ENCODE measurements around the gene BSG.

BSG gene

DNA sequence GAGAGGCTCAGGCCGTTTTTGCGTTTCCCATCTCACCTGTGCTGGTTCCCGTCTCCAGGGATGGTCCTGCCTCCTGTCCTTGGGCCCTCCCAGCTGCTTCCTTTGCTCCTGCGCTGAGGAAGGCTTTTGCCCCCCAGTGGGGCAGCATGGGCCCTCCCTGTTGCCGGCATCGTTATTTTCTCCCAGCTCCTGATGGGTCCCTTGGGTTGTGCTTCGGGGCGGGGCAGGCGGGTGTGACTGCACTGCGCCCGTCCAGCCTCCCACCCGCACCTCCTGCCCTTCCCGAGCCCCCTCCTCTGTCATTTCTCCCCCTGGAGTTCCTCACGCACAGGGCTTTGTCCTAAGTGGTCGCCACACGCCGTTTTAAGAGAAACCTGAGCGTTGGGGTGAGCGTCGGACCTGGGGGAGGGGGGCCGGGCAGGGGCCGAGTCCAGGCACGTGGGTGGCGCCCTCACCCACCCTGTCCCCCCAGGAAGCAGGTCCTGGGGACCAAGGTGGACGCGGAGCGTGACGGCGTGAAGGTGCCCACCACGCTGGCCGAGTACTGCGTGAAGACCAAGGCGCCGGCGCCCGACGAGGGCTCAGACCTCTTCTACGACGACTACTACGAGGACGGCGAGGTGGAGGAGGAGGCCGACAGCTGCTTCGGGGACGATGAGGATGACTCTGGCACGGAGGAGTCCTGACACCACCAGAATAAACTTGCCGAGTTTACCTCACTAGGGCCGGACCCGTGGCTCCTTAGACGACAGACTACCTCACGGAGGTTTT, 31.3 kb upstream of the BSG start:
- DNase-seq, result no peak

DNA sequence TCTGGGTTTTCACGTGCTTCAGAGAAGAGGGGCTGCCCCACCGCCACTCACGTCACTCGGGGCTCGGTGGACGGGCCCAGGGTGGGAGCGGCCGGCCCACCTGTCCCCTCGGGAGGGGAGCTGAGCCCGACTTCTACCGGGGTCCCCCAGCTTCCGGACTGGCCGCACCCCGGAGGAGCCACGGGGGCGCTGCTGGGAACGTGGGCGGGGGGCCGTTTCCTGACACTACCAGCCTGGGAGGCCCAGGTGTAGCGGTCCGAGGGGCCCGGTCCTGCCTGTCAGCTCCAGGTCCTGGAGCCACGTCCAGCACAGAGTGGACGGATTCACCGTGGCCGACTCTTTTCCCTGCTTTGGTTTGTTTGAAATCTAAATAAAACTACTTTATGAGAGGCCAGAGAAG, 30.7 kb upstream of the BSG start:
- DNase-seq, result no peak

DNA sequence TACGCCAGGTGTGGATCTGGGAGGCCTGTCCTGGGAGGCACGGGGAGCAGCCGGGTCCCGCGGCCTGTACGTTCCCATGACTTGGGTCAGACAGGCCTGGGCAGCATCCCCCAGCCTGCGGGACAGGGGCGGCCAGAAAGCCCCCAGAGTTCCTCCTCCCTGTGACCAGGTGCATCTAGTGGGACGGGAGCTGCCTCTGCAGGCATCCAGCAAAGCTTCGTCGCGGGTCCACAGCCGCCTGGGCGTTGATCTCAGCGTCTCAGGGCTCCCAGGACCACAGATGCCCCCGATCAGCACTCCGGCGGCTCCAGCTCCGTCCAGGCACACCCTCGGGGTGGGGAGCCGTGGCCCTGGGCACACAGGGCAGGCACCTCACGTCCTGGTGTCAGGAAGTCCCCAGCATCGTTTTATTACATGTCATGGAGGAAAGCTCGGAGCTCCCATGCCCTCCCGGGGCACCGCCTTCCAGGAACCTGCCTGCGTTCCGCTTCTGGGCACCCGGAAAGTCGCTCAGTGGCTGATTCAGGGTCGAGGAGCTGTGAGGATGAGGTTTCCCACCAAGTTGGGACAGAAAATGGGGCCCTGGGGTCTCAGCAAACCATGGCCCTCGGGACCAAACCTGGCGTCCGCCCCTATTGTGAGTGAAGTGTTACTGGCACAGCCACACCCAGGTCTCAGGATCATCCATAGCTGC, 30.1 kb upstream of the BSG start:
- DNase-seq, result no peak

DNA sequence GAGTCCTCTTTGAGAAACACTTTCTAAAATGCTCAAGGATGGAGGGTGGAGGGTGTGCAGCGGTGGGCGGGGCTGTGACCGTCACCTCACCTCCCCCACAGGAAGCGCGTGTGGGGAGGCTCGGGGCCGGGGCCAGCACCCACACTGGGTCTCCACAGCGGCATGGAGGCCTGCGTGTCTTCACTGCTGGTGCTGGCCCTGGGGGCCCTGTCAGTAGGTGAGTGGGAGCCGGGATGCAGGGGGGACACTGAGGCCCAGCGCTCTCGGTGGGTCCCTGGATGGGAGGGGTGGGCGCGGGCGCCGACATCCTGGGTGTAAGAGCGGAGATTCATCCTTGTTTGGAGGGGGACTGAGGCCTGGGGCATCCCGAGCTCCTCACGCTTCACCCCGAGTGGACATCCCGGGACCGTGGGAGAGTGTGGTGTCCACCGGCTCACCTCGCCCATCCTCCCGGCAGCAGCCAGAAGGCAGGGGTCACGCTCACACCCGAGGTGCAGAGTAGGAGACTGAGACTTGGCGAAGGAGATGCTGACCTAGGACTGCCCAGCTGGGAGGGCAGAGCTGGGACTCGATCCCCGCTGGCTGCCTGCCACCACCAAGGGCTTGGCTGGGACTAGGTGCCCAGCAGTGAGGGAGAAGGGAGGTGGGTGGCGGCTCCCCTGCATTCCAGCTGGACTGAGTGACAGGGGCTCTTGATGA, 28.3 kb upstream of the BSG start, which contains the start of gene GZMM:
Gene GZMM, plus strand, starts transcription at position 144 of the 699 bp plus-strand sequence. Its CDS starts 19 bp downstream, at position 163.
- no peak for DNase-seq

DNA sequence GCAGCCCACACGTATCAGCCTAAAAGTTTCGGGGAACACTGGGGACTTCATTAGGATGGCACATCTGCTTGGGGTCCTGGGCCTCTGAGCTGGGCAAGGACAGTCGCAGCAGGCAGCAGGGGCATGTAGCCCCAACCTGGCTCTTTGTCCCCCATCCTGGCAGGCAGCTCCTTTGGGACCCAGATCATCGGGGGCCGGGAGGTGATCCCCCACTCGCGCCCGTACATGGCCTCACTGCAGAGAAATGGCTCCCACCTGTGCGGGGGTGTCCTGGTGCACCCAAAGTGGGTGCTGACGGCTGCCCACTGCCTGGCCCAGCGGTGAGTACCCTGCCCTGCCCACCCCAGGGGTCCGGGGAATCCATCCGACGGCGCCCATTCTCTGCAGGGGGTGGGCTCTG, 25.3 kb upstream of the BSG start:
- no peak for DNase-seq

DNA sequence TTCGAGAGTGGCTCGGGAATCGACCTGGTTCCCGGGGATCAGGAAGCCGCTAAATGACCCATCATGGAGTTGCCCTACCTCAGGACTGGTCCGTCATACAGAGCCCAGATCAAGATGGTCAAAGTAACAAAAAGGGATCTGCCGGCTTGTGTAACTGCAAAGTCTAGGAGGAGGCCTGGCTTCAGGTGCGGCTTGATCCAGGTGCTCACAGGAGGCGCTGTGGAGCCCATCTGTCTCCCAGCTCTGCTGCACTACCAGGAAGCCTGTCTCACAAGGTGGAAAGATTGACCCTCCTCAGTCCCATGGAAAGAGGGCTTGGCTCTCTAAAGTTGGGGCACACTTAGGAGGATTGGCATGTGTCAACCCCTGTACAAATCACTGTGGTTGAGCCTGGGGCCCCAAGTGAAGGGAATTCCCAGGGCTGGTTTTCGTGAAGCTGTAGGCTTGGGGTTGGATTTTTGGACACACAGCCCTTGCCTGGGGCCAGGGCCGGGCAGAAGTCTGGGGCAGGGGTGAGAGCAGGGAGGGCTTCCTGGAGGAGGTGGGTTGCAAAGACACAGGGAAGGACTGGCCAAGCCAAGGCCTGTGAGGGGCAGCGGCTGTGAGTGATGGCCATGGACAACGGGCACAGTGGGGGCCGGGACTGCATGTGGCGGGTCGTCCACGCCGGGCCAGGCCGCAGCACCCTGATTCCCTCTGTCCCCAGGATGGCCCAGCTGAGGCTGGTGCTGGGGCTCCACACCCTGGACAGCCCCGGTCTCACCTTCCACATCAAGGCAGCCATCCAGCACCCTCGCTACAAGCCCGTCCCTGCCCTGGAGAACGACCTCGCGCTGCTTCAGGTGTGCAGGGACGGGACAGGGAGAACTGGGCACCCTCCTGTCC, 24.3 kb upstream of the BSG start:
- no peak for DNase-seq

DNA sequence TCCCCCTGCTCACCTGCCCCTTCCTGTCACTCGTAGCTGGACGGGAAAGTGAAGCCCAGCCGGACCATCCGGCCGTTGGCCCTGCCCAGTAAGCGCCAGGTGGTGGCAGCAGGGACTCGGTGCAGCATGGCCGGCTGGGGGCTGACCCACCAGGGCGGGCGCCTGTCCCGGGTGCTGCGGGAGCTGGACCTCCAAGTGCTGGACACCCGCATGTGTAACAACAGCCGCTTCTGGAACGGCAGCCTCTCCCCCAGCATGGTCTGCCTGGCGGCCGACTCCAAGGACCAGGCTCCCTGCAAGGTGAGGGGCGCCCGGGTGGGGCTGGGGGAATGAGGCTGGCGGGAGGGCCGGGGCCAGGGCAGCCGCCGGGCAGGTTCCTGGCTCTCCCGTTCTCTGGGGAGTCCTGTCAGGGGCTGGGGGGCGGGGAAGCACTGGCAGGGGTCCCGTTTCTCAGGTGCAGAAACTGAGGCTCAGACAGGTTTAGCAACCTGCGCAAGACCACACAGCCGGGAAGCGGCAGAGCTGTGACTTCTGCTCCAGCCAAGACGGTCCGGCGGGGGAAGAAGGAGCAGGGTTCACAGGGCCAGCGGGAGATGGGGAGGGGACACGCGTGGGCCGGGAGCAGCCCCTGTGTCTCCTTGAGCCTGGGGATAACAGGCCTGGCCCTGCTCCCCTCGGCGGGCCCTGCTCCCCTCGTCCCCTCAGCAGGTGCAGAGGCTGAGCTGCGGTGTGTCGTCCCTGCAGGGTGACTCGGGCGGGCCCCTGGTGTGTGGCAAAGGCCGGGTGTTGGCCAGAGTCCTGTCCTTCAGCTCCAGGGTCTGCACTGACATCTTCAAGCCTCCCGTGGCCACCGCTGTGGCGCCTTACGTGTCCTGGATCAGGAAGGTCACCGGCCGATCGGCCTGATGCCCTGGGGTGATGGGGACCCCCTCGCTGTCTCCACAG, 23.2 kb upstream of the BSG start:
- no peak for DNase-seq

DNA sequence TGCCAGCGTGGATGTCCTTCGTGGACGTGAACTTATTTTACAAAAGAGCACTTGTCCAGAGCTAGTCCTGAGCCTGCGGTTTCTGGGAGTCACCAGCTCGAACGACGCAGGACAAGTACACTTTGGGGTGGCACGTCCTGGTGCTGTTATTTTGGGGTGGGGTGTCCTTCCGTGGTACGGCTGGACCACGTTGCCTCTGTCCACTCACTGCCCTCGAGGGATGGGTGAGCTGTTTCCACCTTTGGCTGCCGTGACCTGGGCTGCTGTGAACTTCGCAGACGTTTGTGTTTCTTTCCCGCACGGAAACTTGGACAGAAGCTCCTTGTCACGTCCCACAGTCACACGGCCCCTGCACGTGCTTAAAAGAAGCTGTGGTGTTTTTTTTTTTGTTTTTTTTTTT, 17.6 kb upstream of the BSG start:
- DNase-seq, result no peak

DNA sequence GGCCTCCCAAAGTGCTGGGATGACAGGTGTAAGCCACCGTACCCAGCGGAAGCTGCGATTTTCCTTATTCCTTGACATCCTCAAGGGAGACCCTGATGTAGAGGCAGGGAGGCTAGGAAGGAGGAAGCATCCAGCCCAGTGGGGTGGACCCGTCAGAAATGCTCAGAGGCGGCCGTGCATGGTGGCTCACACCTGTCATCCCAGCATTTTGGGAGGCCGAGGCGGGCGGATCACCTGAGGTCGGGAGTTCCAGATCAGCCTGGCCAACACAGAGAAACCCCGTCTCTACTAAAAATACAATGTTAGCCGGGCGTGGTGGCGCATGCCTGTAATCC, 17.0 kb upstream of the BSG start:
- no peak for DNase-seq

DNA sequence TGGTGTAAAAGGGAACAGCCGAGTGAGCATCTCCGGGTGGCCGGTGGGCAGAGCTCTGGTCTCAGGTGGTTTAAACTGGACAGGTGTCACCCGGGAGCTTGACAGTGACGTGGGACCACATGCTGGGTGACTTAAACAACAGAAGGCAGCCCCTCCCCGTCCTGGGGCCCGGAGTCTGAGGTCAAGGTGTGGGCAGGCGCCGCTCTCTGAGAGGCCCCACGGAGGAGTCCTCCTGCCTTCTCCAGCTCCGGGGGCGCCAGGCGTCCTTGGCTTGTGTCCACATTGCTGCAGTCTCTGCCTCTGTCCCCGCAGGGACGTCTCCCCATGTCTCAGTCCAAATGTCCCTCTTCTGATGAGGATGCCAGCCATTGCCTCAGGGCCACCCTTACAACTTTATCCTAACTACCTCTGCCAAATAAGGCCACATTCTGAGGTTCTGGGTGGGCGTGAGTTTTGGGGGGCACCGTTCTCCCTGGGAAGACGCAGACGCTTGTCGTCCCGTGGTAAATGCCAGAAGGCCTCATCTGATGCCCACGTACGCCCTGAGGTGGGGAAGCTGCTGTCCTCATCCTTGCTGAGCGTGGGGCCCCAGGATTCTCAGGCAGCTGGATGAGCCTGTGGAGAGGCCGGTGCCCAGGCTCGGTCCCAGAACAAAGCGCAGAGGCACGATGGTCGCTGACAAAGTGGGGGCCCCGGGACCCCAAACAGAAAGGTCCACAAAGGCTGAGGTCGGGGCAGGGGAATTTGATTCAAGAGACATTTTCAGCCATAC, 15.6 kb upstream of the BSG start:
- DNase-seq, result no peak

DNA sequence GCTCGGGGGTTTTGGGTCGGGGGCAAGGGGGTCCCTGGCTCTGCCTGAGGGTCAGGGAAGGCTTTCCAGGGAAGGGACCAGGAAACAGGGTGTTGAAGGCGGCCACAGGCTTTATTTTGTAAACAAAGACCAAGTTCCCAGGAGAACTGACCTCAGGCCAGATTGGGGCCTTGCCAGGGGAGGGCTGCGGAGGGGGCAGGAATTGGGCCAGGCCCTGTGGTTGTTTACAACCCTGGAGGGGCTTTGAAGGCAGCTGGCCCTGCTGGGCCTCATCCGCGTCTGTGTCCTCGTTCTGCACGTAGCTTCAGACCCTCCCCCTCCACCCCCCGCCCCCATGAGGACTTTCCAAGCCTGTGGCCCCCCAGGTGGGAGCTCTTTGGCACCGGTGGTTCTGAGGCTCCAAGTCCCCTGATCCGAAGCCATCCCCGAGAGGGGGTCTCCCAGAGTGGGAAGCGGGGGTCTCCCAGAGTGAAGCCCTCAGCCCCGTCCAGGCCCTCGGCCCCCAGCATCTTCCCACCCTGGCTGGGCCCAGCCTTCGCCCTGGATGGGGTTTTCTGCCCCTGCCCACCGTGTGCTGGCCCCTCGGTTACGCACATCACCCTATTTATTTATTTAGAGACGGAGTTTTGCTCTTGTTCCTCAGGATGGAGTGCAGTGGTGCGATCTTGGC, 13.5 kb upstream of the BSG start:
- no peak for DNase-seq

DNA sequence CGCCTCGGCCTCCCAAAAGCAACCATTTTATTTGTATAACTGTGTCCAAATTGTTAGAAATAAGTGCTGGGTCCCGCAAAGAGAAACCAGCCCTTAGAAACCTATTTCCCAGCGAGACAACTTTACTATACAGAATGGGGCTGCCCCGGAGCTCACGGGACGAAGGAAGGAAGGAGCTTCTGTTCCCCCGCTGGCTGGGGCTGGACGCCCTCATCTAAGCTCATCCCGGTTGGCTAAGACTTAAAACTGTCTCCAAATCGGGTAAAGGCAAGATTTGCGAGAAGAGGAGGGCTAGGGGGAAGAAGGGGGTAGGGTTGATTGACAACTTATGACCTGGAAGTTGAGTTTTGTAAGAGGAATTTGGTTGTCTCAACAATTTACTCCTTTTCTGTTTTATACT, 12.3 kb upstream of the BSG start:
- no peak for DNase-seq

DNA sequence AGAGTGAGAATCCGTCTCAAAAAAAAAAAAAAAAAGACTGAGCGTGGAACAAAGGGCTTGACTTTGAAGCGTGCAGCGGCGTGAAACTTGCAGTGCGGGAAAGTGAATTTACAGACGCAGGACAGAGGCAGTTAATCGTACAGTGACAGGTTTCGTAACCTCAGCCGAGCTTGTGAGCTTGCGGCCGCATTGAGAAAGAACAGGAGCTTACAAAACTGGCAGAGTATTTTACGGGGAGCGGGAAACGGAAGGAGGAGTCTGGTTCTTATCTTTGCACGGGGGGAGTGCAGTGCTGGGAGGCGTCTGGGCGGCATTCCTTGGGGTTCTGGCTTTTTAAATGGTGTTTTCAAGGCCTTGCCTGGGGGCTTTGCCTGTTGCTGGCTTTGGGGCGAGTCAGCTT, 6.0 kb upstream of the BSG start:
- DNase-seq, result no peak

DNA sequence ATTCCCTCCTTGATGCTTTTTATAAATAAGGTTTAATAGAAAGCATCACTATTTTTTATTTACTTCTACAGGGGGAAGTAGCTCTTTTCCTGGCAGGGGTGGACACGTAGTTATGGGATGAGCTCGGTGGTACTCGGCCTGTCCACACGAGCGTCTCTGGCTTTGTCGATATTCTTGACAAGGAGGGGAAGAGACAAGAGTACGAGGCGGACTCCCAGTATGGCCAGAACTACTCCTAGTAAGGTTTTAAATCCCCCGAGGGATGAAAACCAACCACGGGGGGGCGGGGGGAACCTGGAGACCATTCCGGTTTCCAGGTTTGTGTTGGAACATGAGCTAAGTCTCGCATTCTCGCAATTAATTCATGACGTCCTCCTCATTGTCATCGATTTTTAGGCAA, 5.6 kb upstream of the BSG start:
- no peak for DNase-seq

DNA sequence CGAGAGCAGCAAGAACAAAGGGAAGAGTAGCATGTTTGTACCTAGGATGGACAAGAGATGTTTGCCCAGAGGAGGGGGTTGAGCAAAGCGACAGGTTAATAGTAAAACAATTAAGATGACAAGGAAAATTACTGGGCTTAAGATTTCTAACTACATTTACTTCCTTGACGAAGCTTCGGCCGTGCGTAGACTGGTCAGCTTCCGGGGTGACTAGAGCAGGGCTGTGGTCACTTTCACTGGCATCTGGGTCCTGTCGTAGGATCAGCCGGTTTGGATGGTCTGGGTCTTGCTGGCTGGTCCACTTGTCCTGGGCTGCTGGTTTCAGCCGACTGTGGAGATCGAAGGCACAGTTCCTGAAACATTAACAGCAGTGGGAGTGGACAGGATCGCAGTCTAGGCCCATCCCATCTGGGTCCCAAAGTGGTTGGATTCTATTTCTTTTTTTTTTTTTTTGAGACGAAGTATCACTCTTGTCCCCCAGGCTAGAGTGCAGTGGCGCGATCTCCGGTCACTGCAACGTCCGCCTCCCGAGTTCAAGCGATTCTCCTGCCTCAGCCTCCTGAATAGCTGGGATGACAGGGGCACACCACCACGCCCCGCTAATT, 5.0 kb upstream of the BSG start:
- no peak for DNase-seq

DNA sequence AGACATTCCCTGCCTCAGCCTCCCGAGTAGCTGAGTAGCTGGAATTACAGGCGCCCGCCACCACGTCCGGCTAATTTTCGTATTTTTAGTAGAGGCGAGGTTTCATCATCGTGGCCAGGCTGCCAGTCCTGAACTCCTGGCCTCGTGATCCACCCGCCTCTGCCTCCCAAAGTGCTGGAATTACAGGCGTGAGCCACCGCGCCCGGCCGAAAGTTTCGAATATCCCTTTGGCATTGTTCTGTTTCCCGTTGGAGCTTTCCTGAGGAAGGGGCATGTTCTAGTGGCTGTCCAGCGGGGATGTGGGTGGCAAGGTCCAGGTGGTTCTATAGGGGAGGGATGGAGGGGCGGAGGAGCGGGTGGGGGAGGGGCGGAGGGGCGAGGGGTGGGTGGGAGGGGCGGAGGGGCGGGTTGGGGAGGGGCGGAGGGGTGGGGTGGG, 2.1 kb upstream of the BSG start:
- no peak for DNase-seq

DNA sequence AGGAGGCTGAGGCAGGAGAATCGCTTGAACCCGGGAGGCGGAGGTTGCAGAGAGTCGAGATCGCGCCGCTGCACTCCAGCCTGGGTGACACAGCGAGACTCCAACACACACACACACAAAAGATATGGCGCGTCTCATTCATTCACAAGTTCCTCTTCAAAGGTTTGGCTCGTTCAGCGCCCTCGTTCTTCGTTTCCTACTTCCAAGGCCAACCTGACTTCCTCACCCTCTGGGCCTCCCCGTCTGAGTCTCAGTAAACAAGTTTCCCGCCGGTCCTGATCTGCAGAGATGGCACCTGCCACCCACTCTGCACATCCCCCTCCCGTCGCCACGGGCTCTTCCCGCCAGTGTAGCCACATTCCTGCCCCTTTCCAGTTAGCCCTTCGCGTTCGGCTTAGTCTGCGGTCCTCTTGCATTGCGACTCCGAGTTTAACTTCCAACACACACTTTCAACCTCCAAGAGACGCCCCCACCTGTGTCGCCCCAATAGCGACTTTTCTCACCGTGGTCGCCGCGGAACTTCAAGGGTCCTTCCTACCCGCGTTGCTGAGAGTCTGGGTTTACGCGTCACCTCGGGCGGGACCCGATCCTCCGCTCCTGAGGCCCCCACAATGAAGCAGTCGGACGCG, 1.3 kb upstream of the BSG start:
- DNase-seq, result peak; percentile 78

DNA sequence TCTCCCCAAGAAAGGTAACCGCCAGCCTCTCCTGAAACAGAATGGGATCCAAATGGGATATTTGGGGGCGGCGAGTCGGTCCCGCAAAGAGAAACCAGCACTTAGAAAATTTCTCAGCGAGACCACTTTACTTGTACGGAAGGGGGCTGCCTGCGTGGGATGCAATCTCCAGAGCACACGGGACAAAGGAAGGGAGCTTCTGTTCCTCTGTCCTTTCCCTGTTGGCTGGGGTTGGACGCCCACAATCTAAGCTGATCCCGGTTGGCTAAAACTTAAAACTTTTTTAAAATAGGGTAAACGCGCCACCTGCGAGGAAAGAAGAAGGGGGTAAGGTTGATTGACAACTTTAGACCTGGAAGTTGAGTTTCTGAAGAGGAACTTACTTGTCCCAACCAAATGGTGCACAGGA, 826 bp upstream of the BSG start:
- peak; percentile 79 for DNase-seq

DNA sequence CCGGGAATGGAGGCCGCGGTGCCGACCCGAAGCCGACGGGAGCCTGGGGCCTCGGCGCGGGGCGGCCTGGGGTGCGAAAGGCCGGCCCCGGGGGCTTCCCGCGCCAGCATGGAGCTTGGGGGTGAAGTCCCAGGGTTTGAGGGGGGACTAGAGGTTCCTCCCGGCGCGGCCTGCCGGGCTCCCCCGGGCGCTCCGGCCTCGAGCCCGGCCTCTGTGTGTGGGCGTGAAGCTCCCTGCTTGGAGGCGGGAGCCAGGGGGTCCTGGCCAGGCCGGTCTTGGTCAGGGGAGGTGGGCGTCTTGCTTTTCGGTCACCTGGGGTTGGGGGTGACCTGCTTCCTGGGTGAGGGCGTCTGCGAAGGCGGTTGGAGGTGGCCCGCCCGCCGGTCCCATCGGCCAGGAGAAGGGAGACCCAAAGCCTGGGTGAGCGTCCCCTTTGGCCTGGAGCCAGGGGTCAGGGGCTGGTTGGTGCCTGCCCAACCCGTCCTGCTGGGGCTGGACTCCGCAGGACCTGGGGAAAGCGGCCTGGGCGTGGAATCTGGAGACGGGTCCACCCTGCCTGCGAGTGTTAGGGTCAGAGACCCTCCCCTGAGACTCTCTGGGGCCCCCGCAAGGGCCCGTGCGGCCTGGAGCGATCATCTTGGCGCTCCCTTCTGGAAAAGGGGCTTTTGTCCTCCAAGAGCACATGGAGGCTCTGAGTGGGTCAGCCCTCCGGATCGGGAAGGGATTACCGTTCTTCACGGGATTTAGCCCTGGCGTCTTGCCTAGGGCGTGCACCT, 535 bp downstream of the BSG start:
- DNase-seq, result peak; percentile 44
